HepG2 (cell line): ENCODE results near the gene CERT1. TPM values are rescaled to one million over a fixed set of nuclear protein-coding genes. Genes with fewer than 3 reads are reported as not detected.

Experiments
- BCL6 ChIP-seq: IDR thresholded peaks from 2 replicates; pipeline ENCODE4 v1.6.1; 2016; ENCODE audit warnings: missing genetic modification reagents, missing compliant biosample characterization
- BRCA1 ChIP-seq: sonication (generic); formaldehyde crosslinking; IDR thresholded peaks from 2 replicates; pipeline ENCODE4 v1.4.0; 2020; ENCODE audit warnings: missing genetic modification reagents
- CEBPG ChIP-seq: IDR thresholded peaks from 2 replicates; pipeline ENCODE4 v1.6.1; 2016
- DPF2 ChIP-seq: sonication (generic); formaldehyde crosslinking; IDR thresholded peaks from 2 replicates; pipeline ENCODE4 v1.4.0; 2020; ENCODE audit warnings: mild to moderate bottlenecking, low read depth, missing genetic modification reagents, borderline replicate concordance
- DRAP1 ChIP-seq: IDR thresholded peaks from 2 replicates; pipeline ENCODE4 v1.6.1; 2016; ENCODE audit warnings: missing genetic modification reagents, missing compliant biosample characterization
- FOXA3 ChIP-seq: IDR thresholded peaks from 2 replicates; pipeline ENCODE4 v1.6.1; 2016; ENCODE audit warnings: missing genetic modification reagents, missing compliant biosample characterization
- HMG20A ChIP-seq: IDR thresholded peaks from 2 replicates; pipeline ENCODE4 v1.6.1; 2016; ENCODE audit warnings: borderline replicate concordance
- HMGXB4 ChIP-seq, 2 experiments: sonication (generic) in 1 of 2; formaldehyde crosslinking in 1 of 2; IDR thresholded peaks; 2 replicates each; pipeline versions ENCODE4 v1.4.0 to v1.6.1; 2018 to 2020; ENCODE audit warnings: missing genetic modification reagents in 2 of 2, borderline replicate concordance in 1 of 2, low read depth in 1 of 2, mild to moderate bottlenecking in 1 of 2, missing biosample characterization in 1 of 2
- IKZF4 ChIP-seq: sonication (generic); formaldehyde crosslinking; IDR thresholded peaks from 2 replicates; pipeline ENCODE4 v1.5.1; 2020; ENCODE audit warnings: borderline replicate concordance, mild to moderate bottlenecking, low read depth, missing genetic modification reagents; ENCODE audit errors: not compliant biosample characterization
- ISX ChIP-seq: sonication (generic); formaldehyde crosslinking; conservative IDR thresholded peaks from 2 replicates; pipeline ENCODE4 v1.5.0; 2020; ENCODE audit warnings: missing genetic modification reagents
- MATR3 ChIP-seq: sonication (generic); formaldehyde crosslinking; IDR thresholded peaks from 2 replicates; pipeline ENCODE4 v1.4.0; 2020; ENCODE audit warnings: missing genetic modification reagents
- NKX3-1 ChIP-seq: sonication (generic); formaldehyde crosslinking; IDR thresholded peaks from 2 replicates; pipeline ENCODE4 v1.5.0; 2020; ENCODE audit warnings: missing genetic modification reagents
- POLR2A ChIP-seq, 2 experiments: IDR thresholded peaks; 2 replicates each; pipeline ENCODE4 v1.6.1; 2011; ENCODE audit warnings: low read depth in 2 of 2, low read length in 2 of 2, mild to moderate bottlenecking in 1 of 2, moderate library complexity in 1 of 2; ENCODE audit not compliant: insufficient read depth in 1 of 2
- RFXANK ChIP-seq: IDR thresholded peaks from 2 replicates; pipeline ENCODE4 v1.6.1; 2016
- SOX5 ChIP-seq: IDR thresholded peaks from 2 replicates; pipeline ENCODE4 v1.6.1; 2016; ENCODE audit warnings: borderline replicate concordance
- THYN1 ChIP-seq: sonication (generic); formaldehyde crosslinking; IDR thresholded peaks from 2 replicates; pipeline ENCODE4 v1.8.1; 2023; ENCODE audit warnings: low read depth, mild to moderate bottlenecking, moderate library complexity, missing genetic modification reagents, borderline replicate concordance
- ZNF263 ChIP-seq: sonication (generic); formaldehyde crosslinking; IDR thresholded peaks from 2 replicates; pipeline ENCODE4 v1.4.0; 2020; ENCODE audit warnings: missing genetic modification reagents
- ZNF317 ChIP-seq: sonication (generic); formaldehyde crosslinking; IDR thresholded peaks from 2 replicates; pipeline ENCODE4 v1.5.0; 2020; ENCODE audit warnings: mild to moderate bottlenecking, missing genetic modification reagents
- ZNF362 ChIP-seq: sonication (generic); formaldehyde crosslinking; IDR thresholded peaks from 2 replicates; pipeline ENCODE4 v1.4.0; 2020; ENCODE audit warnings: missing genetic modification reagents, mild to moderate bottlenecking, borderline replicate concordance
- ZNF382 ChIP-seq: sonication (generic); formaldehyde crosslinking; IDR thresholded peaks from 2 replicates; pipeline ENCODE4 v1.5.0; 2020; ENCODE audit warnings: missing genetic modification reagents, mild to moderate bottlenecking, borderline replicate concordance
- ZNF556 ChIP-seq: sonication (generic); formaldehyde crosslinking; IDR thresholded peaks from 2 replicates; pipeline ENCODE4 v1.4.0; 2020; ENCODE audit warnings: mild to moderate bottlenecking, missing genetic modification reagents, borderline replicate concordance
- ZNF646 ChIP-seq: sonication (generic); formaldehyde crosslinking; IDR thresholded peaks from 2 replicates; pipeline ENCODE4 v1.9.0; 2021; ENCODE audit warnings: mild to moderate bottlenecking, missing genetic modification reagents
- polyA plus RNA-seq, 8 experiments: library from polyadenylated mRNA; depleted of rRNA in 3 of 8; stranded (reverse) in 7 of 8; unstranded in 1 of 8; fragments of >200 nt; fragmentation: Illumina TruSeq in 4 of 8; extraction: Trizol in 4 of 8; gene quantifications; 2 replicates each; pipeline versions ENCODE4 v1.2.1 to v1.2.3, GENCODE V29; 2011 to 2016; ENCODE audit warnings: low read depth in 4 of 8, missing spikeins in 1 of 8, mixed read lengths in 1 of 8; ENCODE audit not compliant: insufficient read depth in 1 of 8
- total RNA-seq, 5 experiments: library from RNA; depleted of rRNA; stranded (reverse); fragments of >200 nt; fragmentation: Illumina TruSeq; extraction: Trizol; gene quantifications; 2 replicates each; pipeline ENCODE4 v1.2.3, GENCODE V29; 2016; ENCODE audit warnings: low read depth in 1 of 5

The CERT1 gene
- total and polyA plus RNA-seq, 2 of the 13 experiments (the other 11 are each of a cell fraction or from before 2014, with no cell fraction given), result 8.2 to 12.7 TPM

DNA sequence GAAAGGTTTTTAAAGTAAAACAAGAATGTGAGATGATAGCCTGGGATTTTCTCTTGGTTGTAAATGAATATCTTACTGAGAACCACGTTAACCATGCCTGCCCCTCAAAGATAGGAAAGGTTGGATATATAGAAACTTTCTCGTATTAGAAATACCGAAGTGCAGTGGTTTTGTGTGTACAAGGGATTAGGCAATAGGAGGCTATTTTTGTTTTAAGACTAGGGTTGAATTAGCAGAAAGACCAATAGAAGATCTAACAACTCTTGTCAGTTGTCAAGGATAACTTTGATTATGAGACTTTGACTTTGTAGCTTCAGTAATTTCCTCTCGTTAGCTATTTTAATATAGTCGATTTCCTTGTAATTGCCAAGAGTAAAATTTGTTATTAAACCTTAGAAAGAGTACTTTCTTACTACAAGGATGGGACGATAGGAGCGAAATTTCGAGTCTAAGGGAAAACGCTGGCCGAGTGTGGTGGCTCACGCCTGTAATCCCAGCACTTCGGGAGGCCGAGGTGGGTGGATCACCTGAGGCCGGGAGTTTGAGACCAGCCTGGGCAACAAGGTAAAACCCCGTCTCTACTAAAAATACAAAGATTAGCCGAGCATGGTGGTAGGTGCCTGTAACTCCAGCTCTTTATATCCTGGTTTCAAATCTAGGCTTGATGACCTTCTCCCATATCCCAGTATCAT lies 1.1 kb upstream of the CERT1 start (continued):
- TF ChIP-seq ZNF646 (no peak), ZNF362 (CRISPR knock-in tag) (no peak), SOX5 (no peak; the same call in 1 of the 2 replicates), HMGXB4 (CRISPR knock-in tag; IDR thresholded peaks at IDR 0.05; ENCODE audit: borderline replicate concordance in 1 of 2, low read depth in 1 of 2) (no peak), IKZF4 (no peak), ZNF263 (no peak), BCL6 (CRISPR knock-in tag) (peak; percentile 16; the same call in 1 of the 2 replicates), NKX3-1 (CRISPR knock-in tag) (no peak), THYN1 (CRISPR knock-in tag) (no peak), MATR3 (CRISPR knock-in tag) (no peak), POLR2A (IDR thresholded peaks at IDR 0.05; ENCODE audit: insufficient read depth in 1 of 2, low read depth in 2 of 2, low read length in 2 of 2) (no peak), ZNF382 (CRISPR knock-in tag) (no peak), DRAP1 (CRISPR knock-in tag) (no peak), BRCA1 (CRISPR knock-in tag) (no peak), RFXANK (CRISPR knock-in tag) (no peak), CEBPG (peak; percentile 71), ZNF556 (CRISPR knock-in tag) (no peak), ZNF317 (CRISPR knock-in tag) (no peak), HMG20A (CRISPR knock-in tag) (no peak), FOXA3 (peak; percentile 36; the same call in 1 of the 2 replicates), DPF2 (CRISPR knock-in tag) (no peak), ISX (no peak)
